SH-SY5Y (cell line): Measurements from ENCODE around the gene LRIG1.

Source experiments
- GATA2 ChIP-seq: IDR thresholded peaks from 2 replicates; pipeline ENCODE4 v1.6.1; 2011; ENCODE audit warnings: mild to moderate bottlenecking, low read depth, low read length
- GATA3 ChIP-seq: IDR thresholded peaks from 2 replicates; pipeline ENCODE4 v1.6.1; 2011; ENCODE audit warnings: low read depth, mild to moderate bottlenecking, low read length, moderate library complexity

DNA sequence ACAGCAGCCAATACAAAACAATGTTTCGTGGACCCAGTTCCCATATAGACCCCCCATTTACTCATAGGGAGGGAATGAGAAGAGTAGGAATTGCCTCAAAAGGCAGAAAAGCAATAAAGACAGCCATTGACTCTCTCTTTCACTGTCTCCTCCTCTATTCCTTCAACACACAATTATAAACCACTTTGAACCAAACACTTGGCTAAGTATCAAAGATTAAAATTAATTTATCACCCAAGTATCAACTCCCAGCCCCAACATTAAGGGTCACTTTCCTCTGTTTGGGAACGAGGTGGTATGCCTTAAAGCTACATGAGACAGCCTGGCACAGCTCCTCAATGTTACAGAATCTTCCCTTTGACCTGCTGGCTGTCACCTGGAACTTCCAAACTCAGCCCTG lies 16.4 kb upstream of the LRIG1 start:
- TF ChIP-seq GATA3 (no peak), GATA2 (no peak)
